Motor neuron (in vitro differentiated cells): ENCODE results near the gene LSG1. TPM values are rescaled to one million over a fixed set of nuclear protein-coding genes. Genes with fewer than 3 reads are reported as not detected.
A peak's percentile ranks its signal among the peaks of the same experiment; 100 is the strongest.

ENCODE experiments used
- ATAC-seq, 8 experiments: fragments of 200-7000 bp; cut with Tn5 transposase; replicated peaks in 6 of 8; 2 replicates each; pipeline ENCODE4 v1.8.0; 2021; ENCODE audit warnings: mild to moderate bottlenecking in 8 of 8, moderate library complexity in 8 of 8
- H3K27ac ChIP-seq, 2 donors: fragments of 250-450 bp; sonication (Bioruptor Pico); 2 replicates each; pipeline ENCODE4 v1.9.0; 2021; ENCODE audit warnings: antibody characterized with exemption in 2 of 2, mild to moderate bottlenecking in 2 of 2, moderate library complexity in 1 of 2
- H3K4me1 ChIP-seq, 2 donors: fragments of 250-450 bp; sonication (Bioruptor Pico); replicated peaks in 1 of 2; 2 replicates each; pipeline ENCODE4 v1.6.1; 2021; ENCODE audit warnings: antibody characterized with exemption in 2 of 2, mild to moderate bottlenecking in 2 of 2, moderate library complexity in 1 of 2
- H3K4me3 ChIP-seq, 5 donors: fragments of 250-450 bp; sonication (Bioruptor Pico); 2 replicates each; pipeline ENCODE4 v1.9.0; 2021; ENCODE audit warnings: antibody characterized with exemption in 5 of 5, mild to moderate bottlenecking in 5 of 5, moderate library complexity in 4 of 5
- WGBS, 10 experiments: fragments of 450-650 bp; shearing (Covaris generic); methylation state at CpG; one replicate each; pipeline ENCODE4 v1.0.0; 2022; 5-methylcytosine and 5-hydroxymethylcytosine counted together
- in situ Hi-C, 9 experiments: fragments of 400-800 bp; cut with MboI; loops; one replicate each; pipeline ENCODE4 v1.15.0; 2021; ENCODE audit warnings: low sequenced_read_pairs in 9 of 9, low pct_unique_long_range_greater_than_20kb in 2 of 9; ENCODE audit not compliant: unreplicated experiment in 9 of 9
- total RNA-seq, 8 experiments: library from RNA; unstranded; fragments of 300-600 nt; gene quantifications; 2 replicates each; pipeline versions ENCODE4 v1.2.3 to v1.2.4, GENCODE V29; 2022

Gene LSG1
- total RNA-seq, result 10 to 100 TPM; 16.9 to 42.7 (median 27.3) TPM

GRCh38 chr3:194671900-194672808 lies at the start of gene LSG1:
TSS of gene LSG1 (minus strand) at chr3:194672191. CDS start at chr3:194672162, 29 bp downstream.
- Histone ChIP-seq H3K27ac (peak within 1 kb of the TSS; percentile 74 to 95), H3K4me1 (peaks cover 2 to 5% of the 10 kb centered on the region in 2 donors), H3K4me3 (peak within 1 kb of the TSS; percentile 46 to 68 (median 50))
- in situ Hi-C loops, result loop anchor here in 2 of 9 experiments (10.0 kb wide), 2 partner anchors 583 to 593 kb away; no protein-coding TSS in a partner anchor
- WGBS, 10 experiments, result 0 to 7% (median 1%) methylated on average over 3 to 50 of the region's 57 CpGs; no CpG with 5 or more reads in 1 of the 10 experiments
- ATAC-seq, result peak; percentile 82 to 97 (median 96)

GRCh38 chr3:194720048-194720447 lies 48.1 kb upstream of the LSG1 start:
- ATAC-seq, result no peak
- in situ Hi-C loops, result no loop called here
- H3K27ac ChIP-seq, result no peak overlapping the region
- no peak overlapping the region for H3K4me3 ChIP-seq
- WGBS, 10 experiments, result 48 to 96% (median 80%) methylated on average over 2 to 6 of the region's 6 CpGs; no CpG with 5 or more reads in 1 of the 10 experiments
- peaks cover 2 to 4% of the 10 kb centered on the region in 2 donors for H3K4me1 ChIP-seq

GRCh38 chr3:194718079-194718478 lies 46.1 kb upstream of the LSG1 start:
- peaks cover 6 to 9% of the 10 kb centered on the region in 2 donors for H3K4me1 ChIP-seq
- 64 to 100% (median 79%) methylated on average over 1 to 2 of the region's 2 CpGs; no CpG with 5 or more reads in 4 of the 10 experiments for WGBS, 10 experiments
- ATAC-seq, result no peak
- in situ Hi-C loops, result no loop called here
- no peak overlapping the region for H3K27ac ChIP-seq
- no peak overlapping the region for H3K4me3 ChIP-seq

GRCh38 chr3:194715022-194715800 lies 43.2 kb upstream of the LSG1 start:
- H3K4me3 ChIP-seq, result no peak overlapping the region
- in situ Hi-C loops, result no loop called here

GRCh38 chr3:194714564-194714963 lies 42.6 kb upstream of the LSG1 start:
- no peak overlapping the region for H3K4me3 ChIP-seq
- in situ Hi-C loops, result no loop called here
- ATAC-seq, result peak in 2 of 8 experiments; percentile 9 to 54
- H3K27ac ChIP-seq, result peak overlapping the region in 1 of 2 donors; percentile 41
- H3K4me1 ChIP-seq, result peaks cover 6 to 9% of the 10 kb centered on the region in 2 donors
- 50 to 87% (median 70%) methylated on average over 2 to 5 of the region's 6 CpGs; no CpG with 5 or more reads in 3 of the 10 experiments for WGBS, 10 experiments

More at GRCh38 chr3:194715022-194715800, 43.2 kb upstream of the LSG1 start:
- peak overlapping the region in 1 of 2 donors; percentile 41 for H3K27ac ChIP-seq
- 40 to 96% (median 80%) methylated on average over 1 to 8 of the region's 8 CpGs; no CpG with 5 or more reads in 1 of the 10 experiments for WGBS, 10 experiments
- H3K4me1 ChIP-seq, result peaks cover 6 to 9% of the 10 kb centered on the region in 2 donors
- peak in 4 of 8 experiments; percentile 15 to 84 (median 36) for ATAC-seq

GRCh38 chr3:194714137-194714455 lies 42.1 kb upstream of the LSG1 start:
- 8 to 100% (median 84%) methylated on average over 1 to 5 of the region's 5 CpGs; no CpG with 5 or more reads in 1 of the 10 experiments for WGBS, 10 experiments
- in situ Hi-C loops, result no loop called here
- peaks cover 6 to 9% of the 10 kb centered on the region in 2 donors for H3K4me1 ChIP-seq
- H3K27ac ChIP-seq, result no peak overlapping the region
- H3K4me3 ChIP-seq, result no peak overlapping the region
- ATAC-seq, result peak in 1 of 8 experiments; percentile 71

- no peak overlapping the region for H3K27ac ChIP-seq
- WGBS, 10 experiments, result 49 to 98% (median 79%) methylated on average over 2 to 9 of the region's 9 CpGs
- H3K4me3 ChIP-seq, result no peak overlapping the region
- peaks cover 6 to 9% of the 10 kb centered on the region in 2 donors for H3K4me1 ChIP-seq
- peak in 2 of 8 experiments; percentile 33 to 41 for ATAC-seq
- in situ Hi-C loops, result no loop called here
Observed at GRCh38 chr3:194713299-194714136, 41.5 kb upstream of the LSG1 start.

- no peak overlapping the region for H3K27ac ChIP-seq
- in situ Hi-C loops, result no loop called here
- ATAC-seq, result peak in 4 of 8 experiments; percentile 20 to 71 (median 44)
- H3K4me3 ChIP-seq, result no peak overlapping the region
- 75 to 94% (median 89%) methylated on average over 2 to 4 of the region's 6 CpGs; no CpG with 5 or more reads in 4 of the 10 experiments for WGBS, 10 experiments
- peaks cover 6 to 9% of the 10 kb centered on the region in 2 donors for H3K4me1 ChIP-seq
Observed at GRCh38 chr3:194711913-194712312, 39.9 kb upstream of the LSG1 start.

GRCh38 chr3:194711286-194711685 lies 39.3 kb upstream of the LSG1 start:
- Histone ChIP-seq H3K27ac (no peak overlapping the region), H3K4me1 (peaks cover 6 to 9% of the 10 kb centered on the region in 2 donors), H3K4me3 (no peak overlapping the region)
- WGBS, 10 experiments, result 67 to 100% (median 99%) methylated on average over 2 to 3 of the region's 3 CpGs; no CpG with 5 or more reads in 2 of the 10 experiments
- no peak for ATAC-seq
- in situ Hi-C loops, result no loop called here

GRCh38 chr3:194707147-194707540 lies 35.2 kb upstream of the LSG1 start:
- 71 to 100% (median 91%) methylated on average over 1 to 5 of the region's 7 CpGs; no CpG with 5 or more reads in 2 of the 10 experiments for WGBS, 10 experiments
- H3K27ac ChIP-seq, result no peak overlapping the region
- no peak for ATAC-seq
- in situ Hi-C loops, result no loop called here
- H3K4me1 ChIP-seq, result peaks cover 0 to 14% of the 10 kb centered on the region in 2 donors
- no peak overlapping the region for H3K4me3 ChIP-seq

- peak in 1 of 8 experiments; percentile 18 for ATAC-seq
- Histone ChIP-seq H3K27ac (no peak overlapping the region), H3K4me3 (no peak overlapping the region), H3K4me1 (peaks cover 0 to 14% of the 10 kb centered on the region in 2 donors)
- in situ Hi-C loops, result no loop called here
- 33 to 89% (median 82%) methylated on average over 1 to 6 of the region's 11 CpGs; no CpG with 5 or more reads in 6 of the 10 experiments for WGBS, 10 experiments
Observed at GRCh38 chr3:194705761-194706160, 33.8 kb upstream of the LSG1 start.

- WGBS, 10 experiments, result 57 to 97% (median 75%) methylated on average over 2 to 7 of the region's 8 CpGs; no CpG with 5 or more reads in 2 of the 10 experiments
- Histone ChIP-seq H3K4me3 (no peak overlapping the region), H3K4me1 (peaks cover 0 to 14% of the 10 kb centered on the region in 2 donors), H3K27ac (no peak overlapping the region)
- ATAC-seq, result no peak
- in situ Hi-C loops, result no loop called here
Observed at GRCh38 chr3:194705227-194705626, 33.2 kb upstream of the LSG1 start.
